Kidney (tissue), 14 donors: ENCODE data around the gene AGO1. TPM values are rescaled to one million over a fixed set of nuclear protein-coding genes. Genes with fewer than 3 reads are reported as not detected.
"Not testable (repeated sequence)": the region's sequence is repeated elsewhere in the genome, so short reads cannot be mapped to it uniquely, and the experiment has no call there.

ENCODE experiments used
- DNase-seq, 5 donors: peaks; one replicate each; pipeline ENCODE4 v3.0.0-alpha.2; 2013 to 2020
- FAIRE-seq: peaks from 2 replicates; lab custom pipeline; 2012; peaks lifted over from hg19 to GRCh38; lab: Jason Lieb, UNC
- H3K27ac ChIP-seq, 2 donors: one replicate each; pipeline ENCODE4 v1.7.0; 2013; ENCODE audit warnings: low read depth in 2 of 2, low read length in 2 of 2, inconsistent platforms in 1 of 2
- H3K27me3 ChIP-seq: one replicate; pipeline ENCODE4 v1.7.1; 2013; ENCODE audit warnings: low read length, inconsistent platforms; ENCODE audit not compliant: control insufficient read depth, insufficient read depth
- H3K36me3 ChIP-seq, 3 donors: one replicate each; pipeline versions ENCODE4 v1.7.0 to v1.7.1; 2013; ENCODE audit warnings: low read length in 3 of 3, control low read depth in 1 of 3, inconsistent platforms in 1 of 3; ENCODE audit not compliant: insufficient read depth in 3 of 3, control insufficient read depth in 2 of 3
- H3K4me1 ChIP-seq, 3 donors: one replicate each; pipeline versions ENCODE4 v1.7.0 to v1.7.1; 2013; ENCODE audit warnings: low read length in 3 of 3, inconsistent platforms in 1 of 3, low read depth in 1 of 3; ENCODE audit not compliant: control insufficient read depth in 2 of 3, insufficient read depth in 2 of 3
- H3K4me3 ChIP-seq, 3 donors: one replicate each; pipeline versions ENCODE4 v1.7.0 to v1.8.1; 2013; ENCODE audit warnings: low read length in 3 of 3, control low read depth in 1 of 3, inconsistent platforms in 1 of 3
- H3K9ac ChIP-seq, 3 donors: one replicate each; pipeline versions ENCODE4 v1.7.0 to v1.7.1; 2013; ENCODE audit warnings: low read length in 3 of 3, control low read depth in 1 of 3, inconsistent platforms in 1 of 3
- H3K9me3 ChIP-seq, 3 donors: one replicate each; pipeline versions ENCODE4 v1.7.0 to v1.7.1; 2013; ENCODE audit warnings: low read length in 3 of 3, control low read depth in 1 of 3, inconsistent platforms in 1 of 3; ENCODE audit not compliant: control insufficient read depth in 2 of 3, insufficient read depth in 1 of 3
- intact Hi-C: fragments of 100-400 bp; cut with DNase I; formaldehyde crosslinking; loops from one replicate; pipeline ENCODE4 v1.11.1; 2022
- polyA plus RNA-seq: library from polyadenylated mRNA; stranded (reverse); fragments of 350-450 nt; fragmentation: Illumina TruSeq; extraction: RNeasy Lipid Tissue Mini Kit (QIAGEN cat#74804); gene quantifications from one replicate; pipeline ENCODE4 v1.2.3, GENCODE V29; 2014; ENCODE audit warnings: low read depth, low replicate concordance; ENCODE audit not compliant: insufficient read depth
- total RNA-seq: library from RNA; stranded (reverse); fragmentation: NEBNext Ultra II Directional; extraction: Animal tissue kit (Norgen Biotek cat#: 25700); gene quantifications from one replicate; pipeline ENCODE4 v1.2.1, GENCODE V29; 2021
- TF ChIP-seq, protein P1 (sequence below): IDR thresholded peaks from 3 replicates; pipeline ENCODE4 v1.5.1; 2012; ENCODE audit warnings: mild to moderate bottlenecking, moderate library complexity, borderline replicate concordance; ENCODE audit not compliant: insufficient read depth; ENCODE audit errors: extremely low read depth
- donor health status: control.
- donor health status: control.
- donor health status: control.
- donor health status: control.
- donor health status: control.
- donor health status: DM: yes; HTN: yes; CAD: no.
- donor health status: Normal renal cell carcinoma (clear cell type).

AGO1 gene
- total and polyA plus RNA-seq, 2 donors from 2014 or later, result 3.3 to 21.4 TPM

DNA sequence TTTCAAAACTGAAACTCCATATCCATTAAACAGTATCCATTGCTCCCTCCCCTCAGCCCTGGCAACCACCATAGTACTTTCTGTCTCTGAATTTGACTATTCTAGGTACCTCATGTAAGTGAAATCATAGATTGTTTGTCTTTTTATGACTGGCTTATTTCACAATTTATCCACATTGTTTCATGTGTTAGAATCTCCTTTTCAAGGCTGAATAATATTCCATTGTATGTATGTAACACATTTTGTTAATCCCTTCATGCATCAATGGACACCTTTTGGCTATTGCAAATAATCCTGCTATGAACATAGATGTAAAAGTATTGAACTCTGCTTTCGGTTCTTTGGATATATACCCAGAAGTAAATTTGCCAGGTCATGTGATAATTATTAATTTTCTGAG is 85.4 kb downstream of the AGO1 start:
- no peaks in the 10 kb centered on the region for H3K27me3 ChIP-seq
- DNase-seq, result no peak
- peaks cover 0 to 10% (median 9%) of the 10 kb centered on the region in 3 donors for H3K36me3 ChIP-seq
- FAIRE-seq, result no peak
- no peak overlapping the region for H3K9ac ChIP-seq
- no peak overlapping the region for H3K27ac ChIP-seq
- TF ChIP-seq, protein P1, sequence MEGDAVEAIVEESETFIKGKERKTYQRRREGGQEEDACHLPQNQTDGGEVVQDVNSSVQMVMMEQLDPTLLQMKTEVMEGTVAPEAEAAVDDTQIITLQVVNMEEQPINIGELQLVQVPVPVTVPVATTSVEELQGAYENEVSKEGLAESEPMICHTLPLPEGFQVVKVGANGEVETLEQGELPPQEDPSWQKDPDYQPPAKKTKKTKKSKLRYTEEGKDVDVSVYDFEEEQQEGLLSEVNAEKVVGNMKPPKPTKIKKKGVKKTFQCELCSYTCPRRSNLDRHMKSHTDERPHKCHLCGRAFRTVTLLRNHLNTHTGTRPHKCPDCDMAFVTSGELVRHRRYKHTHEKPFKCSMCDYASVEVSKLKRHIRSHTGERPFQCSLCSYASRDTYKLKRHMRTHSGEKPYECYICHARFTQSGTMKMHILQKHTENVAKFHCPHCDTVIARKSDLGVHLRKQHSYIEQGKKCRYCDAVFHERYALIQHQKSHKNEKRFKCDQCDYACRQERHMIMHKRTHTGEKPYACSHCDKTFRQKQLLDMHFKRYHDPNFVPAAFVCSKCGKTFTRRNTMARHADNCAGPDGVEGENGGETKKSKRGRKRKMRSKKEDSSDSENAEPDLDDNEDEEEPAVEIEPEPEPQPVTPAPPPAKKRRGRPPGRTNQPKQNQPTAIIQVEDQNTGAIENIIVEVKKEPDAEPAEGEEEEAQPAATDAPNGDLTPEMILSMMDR, result no peak
- intact Hi-C loops, result no loop called here
- H3K4me3 ChIP-seq, result no peak overlapping the region
- no peaks in the 10 kb centered on the region for H3K4me1 ChIP-seq
- no peaks in the 10 kb centered on the region for H3K9me3 ChIP-seq

DNA sequence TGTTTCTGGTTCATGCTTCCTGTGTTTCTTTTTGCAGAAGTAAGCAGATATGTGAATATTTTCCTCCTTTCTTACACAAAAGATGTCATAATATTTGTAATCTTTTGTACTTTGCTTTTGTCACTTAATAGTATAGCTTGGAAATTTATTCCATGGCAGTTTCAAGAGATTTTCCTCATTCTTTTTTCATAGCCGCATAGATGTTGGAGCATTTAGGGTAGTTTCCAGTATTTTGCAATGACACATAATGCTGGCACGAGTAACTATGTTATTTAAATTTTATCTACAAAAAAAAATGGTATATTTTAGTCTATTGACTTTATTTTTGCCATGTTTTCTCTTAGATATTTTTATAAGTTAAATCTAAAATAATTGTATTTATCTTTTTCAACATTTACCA is 88.6 kb downstream of the AGO1 start:
- H3K36me3 ChIP-seq, result peaks cover 0 to 10% (median 9%) of the 10 kb centered on the region in 3 donors
- H3K9me3 ChIP-seq, result no peaks in the 10 kb centered on the region
- H3K27ac ChIP-seq, result no peak overlapping the region
- TF ChIP-seq, protein P1, result no peak
- no peaks in the 10 kb centered on the region for H3K4me1 ChIP-seq
- intact Hi-C loops, result no loop called here
- FAIRE-seq, result no peak
- no peaks in the 10 kb centered on the region for H3K27me3 ChIP-seq
- DNase-seq, result no peak
- no peak overlapping the region for H3K4me3 ChIP-seq
- no peak overlapping the region for H3K9ac ChIP-seq

DNA sequence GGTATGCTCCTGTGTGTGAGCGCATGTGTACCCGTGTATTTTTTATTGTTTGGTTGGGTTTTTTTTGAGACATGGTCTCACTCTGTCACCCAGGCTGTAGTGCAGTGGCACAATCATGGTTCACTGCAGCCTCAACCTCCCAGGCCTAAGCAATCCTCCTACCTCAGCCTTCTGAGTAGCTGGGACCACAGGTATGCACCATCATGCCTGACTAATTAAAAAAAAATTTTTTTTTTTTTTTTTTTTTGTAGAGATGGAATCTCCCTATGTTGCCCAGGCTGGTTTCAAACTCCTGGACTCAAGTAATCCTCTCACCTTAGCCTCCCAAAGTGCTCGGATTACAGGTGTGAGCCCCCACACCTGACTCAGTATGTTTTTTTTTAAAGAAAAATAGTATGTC is 89.6 kb downstream of the AGO1 start:
- peaks cover 0 to 11% (median 9%) of the 10 kb centered on the region in 3 donors for H3K36me3 ChIP-seq
- H3K4me1 ChIP-seq, intact Hi-C loops, H3K9ac ChIP-seq, H3K9me3 ChIP-seq, FAIRE-seq, H3K4me3 ChIP-seq, H3K27me3 ChIP-seq, H3K27ac ChIP-seq, DNase-seq: not testable (repeated sequence)

DNA sequence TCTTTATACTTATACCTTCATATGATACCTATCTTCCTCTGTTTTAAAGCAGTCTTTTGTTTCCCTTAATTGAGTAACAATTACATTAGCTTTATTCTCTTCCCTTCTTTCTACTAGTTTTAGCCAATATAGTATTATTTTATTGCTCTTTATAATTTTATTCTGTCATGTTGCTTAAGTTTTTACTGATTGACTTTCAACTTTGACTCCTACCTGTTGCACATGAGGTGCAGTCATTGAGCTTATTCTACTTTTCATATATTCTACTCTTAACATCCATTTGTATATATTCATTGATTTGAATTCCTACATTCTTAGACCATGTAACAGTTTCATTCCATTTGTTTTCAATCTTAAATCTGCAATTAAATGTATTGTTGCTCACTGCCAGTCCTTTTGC is 97.1 kb downstream of the AGO1 start:
- TF ChIP-seq, protein P1, result no peak
- no peaks in the 10 kb centered on the region for H3K27me3 ChIP-seq
- intact Hi-C loops, result no loop called here
- no peak for DNase-seq
- no peak for FAIRE-seq
- H3K27ac ChIP-seq, result no peak overlapping the region
- no peaks in the 10 kb centered on the region for H3K4me1 ChIP-seq
- no peaks in the 10 kb centered on the region for H3K9me3 ChIP-seq
- no peak overlapping the region for H3K9ac ChIP-seq
- H3K4me3 ChIP-seq, result no peak overlapping the region
- H3K36me3 ChIP-seq, result peaks cover 2 to 9% (median 8%) of the 10 kb centered on the region in 3 donors

Other genes with a start within 250 kb of the AGO1 start
- 44.1 TPM for gene PSMB2, start 241.7 kb upstream of the AGO1 start, total RNA-seq
- gene PSMB2, start 241.7 kb upstream of the AGO1 start, polyA plus RNA-seq, result 78.0 TPM
- 7.4 TPM for gene C1orf216, start 164.3 kb upstream of the AGO1 start, total RNA-seq
- gene C1orf216, start 164.3 kb upstream of the AGO1 start, polyA plus RNA-seq, result 6.0 TPM
- gene CLSPN, start 113.2 kb upstream of the AGO1 start, total RNA-seq, result 1.1 TPM
- gene CLSPN, start 113.2 kb upstream of the AGO1 start, polyA plus RNA-seq, result 0.92 TPM
- 12.2 TPM for gene AGO4, start 75.2 kb upstream of the AGO1 start, total RNA-seq
- gene AGO4, start 75.2 kb upstream of the AGO1 start, polyA plus RNA-seq, result 3.3 TPM
- 28.2 TPM for gene AGO3, start 47.9 kb downstream of the AGO1 start, total RNA-seq
- gene AGO3, start 47.9 kb downstream of the AGO1 start, polyA plus RNA-seq, result 2.8 TPM
- 5.7 TPM for gene TEKT2, start 200.9 kb downstream of the AGO1 start, total RNA-seq
- 2.4 TPM for gene TEKT2, start 200.9 kb downstream of the AGO1 start, polyA plus RNA-seq
- gene ADPRS, start 205.7 kb downstream of the AGO1 start, total RNA-seq, result 26.9 TPM
- 36.4 TPM for gene ADPRS, start 205.7 kb downstream of the AGO1 start, polyA plus RNA-seq
- 6.4 TPM for gene COL8A2, start 242.0 kb downstream of the AGO1 start, total RNA-seq
- gene COL8A2, start 242.0 kb downstream of the AGO1 start, polyA plus RNA-seq, result 0.90 TPM